ENCODE measurements around the gene KLF17. TPM values are rescaled to one million over a fixed set of nuclear protein-coding genes. Genes with fewer than 3 reads are reported as not detected.

KLF17 gene
- total and polyA plus RNA-seq, 2 donors (not counting 1 experiment from before 2014, with no cell fraction given): not detected

DNA sequence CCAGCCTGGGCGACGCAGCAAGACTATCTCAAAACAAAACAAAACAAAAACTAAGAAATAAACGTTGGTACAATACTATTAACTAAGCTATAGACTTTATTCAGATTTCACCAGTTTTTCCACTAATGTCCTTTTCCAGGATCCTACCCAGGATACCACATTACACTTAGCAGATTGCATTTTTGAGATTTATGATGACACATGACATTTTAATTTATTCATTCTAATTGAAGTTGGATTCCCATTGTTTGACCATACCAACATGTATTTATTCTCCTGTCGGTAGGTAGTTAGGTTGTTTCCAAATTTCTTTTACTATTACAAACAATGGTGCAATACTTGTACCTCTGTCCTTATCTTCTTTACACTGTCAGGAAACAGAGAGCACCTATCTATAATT, 6.8 kb upstream of the KLF17 start:
- POLR2A ChIA-PET: no interaction called here

DNA sequence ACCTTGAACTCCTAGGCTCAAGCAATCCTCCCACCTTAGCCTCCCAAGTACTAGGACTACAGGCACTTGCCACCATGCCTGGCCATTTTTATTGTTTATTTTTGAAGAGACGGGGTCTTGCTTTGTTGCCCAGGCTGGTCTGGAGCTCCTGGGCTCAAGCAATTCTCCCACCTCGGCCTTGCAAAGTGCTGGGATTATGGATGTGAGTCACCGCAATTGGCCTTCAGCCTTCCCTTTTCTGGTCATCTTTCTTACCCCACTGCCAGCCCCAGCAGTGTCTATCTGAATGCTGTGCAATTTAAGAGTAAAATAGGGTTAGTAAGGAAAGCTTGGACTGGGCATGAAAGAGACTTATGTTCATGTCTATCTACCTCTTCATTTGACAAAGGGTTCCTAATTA, 6.1 kb upstream of the KLF17 start:
- Histone ChIP-seq H3K79me2 (ENCODE audit: control insufficient read depth, insufficient read depth, low read length) (no peaks in the 10 kb centered on the region), H3K27ac (ENCODE audit: low read length in 2 of 2) (no peak overlapping the region), H4K20me1 (ENCODE audit: control insufficient read depth, insufficient read depth, low read length, poor library complexity, severe bottlenecking) (no peaks in the 10 kb centered on the region), H3K9me3 (ENCODE audit: control extremely low read depth in 1 of 3, control insufficient read depth in 2 of 3, insufficient read depth in 1 of 3, low read length in 2 of 3) (no peaks in the 10 kb centered on the region), H2AFZ (ENCODE audit: insufficient read depth, low read depth, low read length, poor library complexity, severe bottlenecking) (no peak overlapping the region), H3K36me3 (replicated peaks in 1 of 2; ENCODE audit: control extremely low read depth in 1 of 2, control insufficient read depth in 1 of 2, extremely low read depth in 1 of 2, insufficient read depth in 2 of 2, low read length in 1 of 2) (no peaks in the 10 kb centered on the region), H3K4me2 (replicated peaks; ENCODE audit: low read depth, low read length, poor library complexity, severe bottlenecking) (no peak overlapping the region), H3K9ac (ENCODE audit: low read length) (no peak overlapping the region), H3K27me3 (replicated peaks in 1 of 4; ENCODE audit: control extremely low read depth in 1 of 4, control insufficient read depth in 3 of 4, insufficient read depth in 4 of 4, low read length in 3 of 4) (no peaks in the 10 kb centered on the region), H3K4me1 (ENCODE audit: control insufficient read depth in 2 of 2, insufficient read depth in 2 of 2, low read length in 2 of 2) (no peaks in the 10 kb centered on the region), H3K4me3 (ENCODE audit: control extremely low read depth in 1 of 5, extremely low read depth in 1 of 5, insufficient read depth in 1 of 5, low read depth in 2 of 5, low read length in 4 of 5) (no peak overlapping the region)
- H3K4me1 Mint-ChIP-seq: no peaks in the 10 kb centered on the region
- ATAC-seq (ENCODE audit: low read depth) (no peak), DNase-seq (no peak)
- intact Hi-C loops (cut with micrococcal nuclease): no loop called here
- no peaks in the 10 kb centered on the region for H3K9me3 Mint-ChIP-seq (ENCODE audit: insufficient read depth)
- no CpG with 5 or more reads among the region's 3 CpGs for WGBS (ENCODE audit: insufficient coverage)
- H3K4me3 Mint-ChIP-seq: no peak overlapping the region
- TF ChIP-seq, protein P1, sequence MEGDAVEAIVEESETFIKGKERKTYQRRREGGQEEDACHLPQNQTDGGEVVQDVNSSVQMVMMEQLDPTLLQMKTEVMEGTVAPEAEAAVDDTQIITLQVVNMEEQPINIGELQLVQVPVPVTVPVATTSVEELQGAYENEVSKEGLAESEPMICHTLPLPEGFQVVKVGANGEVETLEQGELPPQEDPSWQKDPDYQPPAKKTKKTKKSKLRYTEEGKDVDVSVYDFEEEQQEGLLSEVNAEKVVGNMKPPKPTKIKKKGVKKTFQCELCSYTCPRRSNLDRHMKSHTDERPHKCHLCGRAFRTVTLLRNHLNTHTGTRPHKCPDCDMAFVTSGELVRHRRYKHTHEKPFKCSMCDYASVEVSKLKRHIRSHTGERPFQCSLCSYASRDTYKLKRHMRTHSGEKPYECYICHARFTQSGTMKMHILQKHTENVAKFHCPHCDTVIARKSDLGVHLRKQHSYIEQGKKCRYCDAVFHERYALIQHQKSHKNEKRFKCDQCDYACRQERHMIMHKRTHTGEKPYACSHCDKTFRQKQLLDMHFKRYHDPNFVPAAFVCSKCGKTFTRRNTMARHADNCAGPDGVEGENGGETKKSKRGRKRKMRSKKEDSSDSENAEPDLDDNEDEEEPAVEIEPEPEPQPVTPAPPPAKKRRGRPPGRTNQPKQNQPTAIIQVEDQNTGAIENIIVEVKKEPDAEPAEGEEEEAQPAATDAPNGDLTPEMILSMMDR (IDR thresholded peaks at IDR 0.05): no peak
- no peak for TF ChIP-seq EZH2 (IDR thresholded peaks at IDR 0.05; ENCODE audit: borderline replicate concordance, insufficient read depth, low read depth, low read length, poor library complexity, severe bottlenecking)
- ChIA-PET CTCF (interaction anchor here (0.9 kb wide), 1 partner anchor 8 kb away, joined by 3 read pairs; no protein-coding TSS in a partner anchor), POLR2A (no interaction called here)
- H3K27me3 Mint-ChIP-seq: peaks cover 9% of the 10 kb centered on the region
- no peak overlapping the region for H3K27ac Mint-ChIP-seq

More for the DNA sequence above, 6.8 kb upstream of the KLF17 start:
- Histone ChIP-seq H2AFZ (ENCODE audit: insufficient read depth, low read depth, low read length, poor library complexity, severe bottlenecking) (no peak overlapping the region), H3K4me3 (ENCODE audit: control extremely low read depth in 1 of 5, extremely low read depth in 1 of 5, insufficient read depth in 1 of 5, low read depth in 2 of 5, low read length in 4 of 5) (no peak overlapping the region), H3K36me3 (replicated peaks in 1 of 2; ENCODE audit: control extremely low read depth in 1 of 2, control insufficient read depth in 1 of 2, extremely low read depth in 1 of 2, insufficient read depth in 2 of 2, low read length in 1 of 2) (no peaks in the 10 kb centered on the region), H3K4me2 (replicated peaks; ENCODE audit: low read depth, low read length, poor library complexity, severe bottlenecking) (no peak overlapping the region), H3K79me2 (ENCODE audit: control insufficient read depth, insufficient read depth, low read length) (no peaks in the 10 kb centered on the region), H4K20me1 (ENCODE audit: control insufficient read depth, insufficient read depth, low read length, poor library complexity, severe bottlenecking) (no peaks in the 10 kb centered on the region), H3K27ac (ENCODE audit: low read length in 2 of 2) (no peak overlapping the region), H3K9ac (ENCODE audit: low read length) (no peak overlapping the region), H3K27me3 (replicated peaks in 1 of 4; ENCODE audit: control extremely low read depth in 1 of 4, control insufficient read depth in 3 of 4, insufficient read depth in 4 of 4, low read length in 3 of 4) (peaks cover 0 to 1% (median 0%) of the 10 kb centered on the region in 4 experiments), H3K9me3 (ENCODE audit: control extremely low read depth in 1 of 3, control insufficient read depth in 2 of 3, insufficient read depth in 1 of 3, low read length in 2 of 3) (no peaks in the 10 kb centered on the region), H3K4me1 (ENCODE audit: control insufficient read depth in 2 of 2, insufficient read depth in 2 of 2, low read length in 2 of 2) (no peaks in the 10 kb centered on the region)
- Mint-ChIP-seq H3K9me3 (ENCODE audit: insufficient read depth) (no peaks in the 10 kb centered on the region), H3K27ac (no peak overlapping the region), H3K27me3 (peaks cover 10% of the 10 kb centered on the region), H3K4me1 (no peaks in the 10 kb centered on the region), H3K4me3 (no peak overlapping the region)
- intact Hi-C loops (cut with micrococcal nuclease): no loop called here
- no peak for DNase-seq
- WGBS (ENCODE audit: insufficient coverage): 92% methylated on average over 3 of the region's 4 CpGs
- ATAC-seq (ENCODE audit: low read depth): no peak
- CTCF ChIA-PET: interaction anchor here (0.6 to 0.9 kb wide), 2 partner anchors 9 to 1052 kb away, joined by 3 read pairs; no protein-coding TSS in a partner anchor
- TF ChIP-seq EZH2 (IDR thresholded peaks at IDR 0.05; ENCODE audit: borderline replicate concordance, insufficient read depth, low read depth, low read length, poor library complexity, severe bottlenecking): no peak
